K562 (cell line): ENCODE data around the gene SLC27A4. TPM values are rescaled to one million over a fixed set of nuclear protein-coding genes. Genes with fewer than 3 reads are reported as not detected.

ENCODE experiments used
- ARNT ChIP-seq, 2 experiments: fragments of 450-650 bp; IDR thresholded peaks; 2 replicates each; pipeline ENCODE4 v1.6.1; 2016; ENCODE audit warnings: mild to moderate bottlenecking in 1 of 2
- CBX8 ChIP-seq: fragments of 200-600 bp; sonication (generic); IDR thresholded peaks from 2 replicates; pipeline ENCODE4 v1.6.1; 2012; ENCODE audit warnings: borderline replicate concordance, mixed run types, low read depth, mild to moderate bottlenecking, moderate library complexity, mixed read lengths, low read length, control low read depth, inconsistent platforms; ENCODE audit not compliant: poor library complexity, severe bottlenecking; ENCODE audit errors: extremely low read depth
- CREB1 ChIP-seq, 2 experiments: sonication (generic) in 1 of 2; formaldehyde crosslinking in 1 of 2; IDR thresholded peaks; 2 replicates each; pipeline versions ENCODE4 v1.6.1 to v1.8.0; 2012 to 2022; ENCODE audit warnings: inconsistent platforms in 1 of 2, mild to moderate bottlenecking in 1 of 2, missing genetic modification reagents in 1 of 2, moderate library complexity in 1 of 2
- ESRRA ChIP-seq: fragments of 450-650 bp; IDR thresholded peaks from 2 replicates; pipeline ENCODE4 v1.6.1; 2014; ENCODE audit warnings: low read depth, mild to moderate bottlenecking, moderate library complexity, borderline replicate concordance
- ESRRB ChIP-seq: fragments of 250-450 bp; sonication (Bioruptor Pico); IDR thresholded peaks from 2 replicates; pipeline ENCODE4 v1.5.0; 2020; ENCODE audit warnings: mild to moderate bottlenecking, moderate library complexity, borderline replicate concordance
- FOXJ3 ChIP-seq: sonication (generic); formaldehyde crosslinking; IDR thresholded peaks from 2 replicates; pipeline ENCODE4 v1.4.0; 2020; ENCODE audit warnings: mild to moderate bottlenecking, missing genetic modification reagents
- GABPA ChIP-seq: fragments of 200-800 bp; sonication (Bioruptor generic); conservative IDR thresholded peaks from 2 replicates; pipeline ENCODE4 v1.6.1; 2016; ENCODE audit warnings: low read depth, missing genetic modification characterization, missing compliant biosample characterization
- ILF3 ChIP-seq: fragments of 450-650 bp; IDR thresholded peaks from 2 replicates; pipeline ENCODE4 v1.6.1; 2018; ENCODE audit warnings: antibody characterized with exemption, mild to moderate bottlenecking, moderate library complexity, borderline replicate concordance
- KLF10 ChIP-seq: fragments of 250-450 bp; sonication (Bioruptor Pico); IDR thresholded peaks from 2 replicates; pipeline ENCODE4 v1.6.1; 2021; ENCODE audit warnings: matching md5 sums
- MGA ChIP-seq: fragments of 450-650 bp; IDR thresholded peaks from 2 replicates; pipeline ENCODE4 v1.6.1; 2016; ENCODE audit warnings: mild to moderate bottlenecking, moderate library complexity
- MLX ChIP-seq, 2 experiments: fragments of 450-650 bp in 1 of 2; sonication (generic) in 1 of 2; formaldehyde crosslinking; conservative IDR thresholded peaks; 2 replicates each; pipeline versions ENCODE4 v1.4.0 to v1.8.1; 2020 to 2022; ENCODE audit warnings: mild to moderate bottlenecking in 1 of 2, missing genetic modification reagents in 1 of 2
- NR4A1 ChIP-seq, 2 experiments: fragments of 250-450 bp in 1 of 2; fragments of 450-650 bp in 1 of 2; sonication (Bioruptor Pico) in 1 of 2; IDR thresholded peaks; 2 replicates each; pipeline versions ENCODE4 v1.4.0 to v1.6.1; 2016 to 2020; ENCODE audit warnings: mild to moderate bottlenecking in 2 of 2, missing compliant biosample characterization in 1 of 2, missing genetic modification characterization in 1 of 2, moderate library complexity in 1 of 2
- PHB2 ChIP-seq: fragments of 450-650 bp; IDR thresholded peaks from 2 replicates; pipeline ENCODE4 v1.6.1; 2017; ENCODE audit warnings: low read depth
- PTRF ChIP-seq: fragments of 450-650 bp; IDR thresholded peaks from 2 replicates; pipeline ENCODE4 v1.6.1; 2016; ENCODE audit warnings: mild to moderate bottlenecking, missing genetic modification characterization, missing compliant biosample characterization
- SP2 ChIP-seq: IDR thresholded peaks from 2 replicates; pipeline ENCODE4 v1.6.1; 2011; ENCODE audit warnings: mild to moderate bottlenecking, low read depth, low read length, moderate library complexity; ENCODE audit not compliant: poor library complexity, severe bottlenecking; ENCODE audit errors: extremely low read depth
- SUPT5H ChIP-seq: fragments of 450-650 bp; IDR thresholded peaks from 2 replicates; pipeline ENCODE4 v1.6.1; 2016
- TCFL5 ChIP-seq: fragments of 250-450 bp; sonication (Bioruptor Pico); conservative IDR thresholded peaks from 2 replicates; pipeline ENCODE4 v1.6.1; 2021; ENCODE audit warnings: mild to moderate bottlenecking, moderate library complexity, matching md5 sums
- polyA plus RNA-seq, 8 experiments: library from polyadenylated mRNA; depleted of rRNA in 4 of 8; stranded (reverse) in 5 of 8; unstranded in 3 of 8; fragments of >200 nt; fragmentation: Nextera tagmentation in 2 of 8; fragmentation: Illumina TruSeq in 1 of 8; extraction: Ambion mirVana in 2 of 8; extraction: Trizol in 1 of 8; gene quantifications; 2 replicates each; pipeline versions ENCODE4 v1.2.1 to v1.2.3, GENCODE V29; 2011 to 2014; ENCODE audit warnings: inconsistent platforms in 1 of 8, missing spikeins in 1 of 8
- total RNA-seq, 7 experiments: library from RNA; depleted of rRNA in 6 of 7; stranded (reverse); fragments of >200 nt in 6 of 7; fragmentation: Illumina TruSeq in 2 of 7; extraction: Trizol in 2 of 7; gene quantifications; 2 replicates each; pipeline versions ENCODE4 v1.2.1 to v1.2.3, GENCODE V29; 2011 to 2021; ENCODE audit warnings: low replicate concordance in 1 of 7

Gene SLC27A4
- total and polyA plus RNA-seq, 9 of the 15 experiments (the other 6 are each of a cell fraction or from before 2014, with no cell fraction given), result 0.25 to 35.7 (median 14.0) TPM

GRCh38 chr9:128341435-128341849 is 1.1 kb downstream of the SLC27A4 start (continued):
- TF ChIP-seq ARNT (IDR thresholded peaks at IDR 0.05) (no peak), TCFL5 (CRISPR knock-in tag) (no peak), MLX (CRISPR knock-in tag; conservative IDR thresholded peaks at IDR 0.05) (peak in 1 of 2 experiments; percentile 0; a peak in 1 of 4 replicates), FOXJ3 (CRISPR knock-in tag) (no peak), GABPA (no peak), CBX8 (no peak), ESRRA (peak; percentile 82), SUPT5H (no peak), KLF10 (no peak), ILF3 (no peak), PHB2 (no peak), NR4A1 (CRISPR knock-in tag; IDR thresholded peaks at IDR 0.05) (no peak), NR4A1 (tag; IDR thresholded peaks at IDR 0.05) (no peak), MGA (no peak), CREB1 (IDR thresholded peaks at IDR 0.05) (no peak), CREB1 (CRISPR knock-in tag; IDR thresholded peaks at IDR 0.05) (no peak), SP2 (no peak), PTRF (tag) (no peak), ESRRB (CRISPR knock-in tag) (no peak)
